ENCODE measurements around the gene GAB2.

The GAB2 gene

GRCh38 chr11:78349624-78350023, 68.0 kb downstream of the GAB2 start:
- no peaks in the 10 kb centered on the region for H3K27me3 ChIP-seq (ENCODE audit: control insufficient read depth in 1 of 2, insufficient read depth in 2 of 2, low read length in 2 of 2)
- no peak overlapping the region for H3K27ac ChIP-seq (ENCODE audit: low read depth, low read length)
- H3K9me3 ChIP-seq (ENCODE audit: control insufficient read depth in 1 of 2, low read length in 2 of 2): no peaks in the 10 kb centered on the region
- H3K36me3 ChIP-seq (ENCODE audit: control insufficient read depth in 1 of 2, insufficient read depth in 2 of 2, low read length in 2 of 2): no peaks in the 10 kb centered on the region
- peak overlapping the region in 1 of 2 donors; percentile 46 for H3K4me3 ChIP-seq (ENCODE audit: low read depth in 1 of 2, low read length in 2 of 2)
- peaks cover 29 to 42% of the 10 kb centered on the region in 2 donors for H3K4me1 ChIP-seq (ENCODE audit: control insufficient read depth in 1 of 2, insufficient read depth in 2 of 2, low read length in 2 of 2)
- peak overlapping the region in 1 of 2 donors; percentile 50 for H3K9ac ChIP-seq (ENCODE audit: low read depth in 1 of 2, low read length in 2 of 2)

GRCh38 chr11:78349114-78349513, 68.5 kb downstream of the GAB2 start:
- peaks cover 28 to 42% of the 10 kb centered on the region in 2 donors for H3K4me1 ChIP-seq (ENCODE audit: control insufficient read depth in 1 of 2, insufficient read depth in 2 of 2, low read length in 2 of 2)
- H3K9me3 ChIP-seq (ENCODE audit: control insufficient read depth in 1 of 2, low read length in 2 of 2): no peaks in the 10 kb centered on the region
- H3K27ac ChIP-seq (ENCODE audit: low read depth, low read length): no peak overlapping the region
- no peak overlapping the region for H3K4me3 ChIP-seq (ENCODE audit: low read depth in 1 of 2, low read length in 2 of 2)
- H3K27me3 ChIP-seq (ENCODE audit: control insufficient read depth in 1 of 2, insufficient read depth in 2 of 2, low read length in 2 of 2): no peaks in the 10 kb centered on the region
- H3K36me3 ChIP-seq (ENCODE audit: control insufficient read depth in 1 of 2, insufficient read depth in 2 of 2, low read length in 2 of 2): no peaks in the 10 kb centered on the region
- no peak overlapping the region for H3K9ac ChIP-seq (ENCODE audit: low read depth in 1 of 2, low read length in 2 of 2)

- Histone ChIP-seq H3K4me3 (ENCODE audit: low read depth in 1 of 2, low read length in 2 of 2) (no peak overlapping the region), H3K27me3 (ENCODE audit: control insufficient read depth in 1 of 2, insufficient read depth in 2 of 2, low read length in 2 of 2) (no peaks in the 10 kb centered on the region), H3K4me1 (ENCODE audit: control insufficient read depth in 1 of 2, insufficient read depth in 2 of 2, low read length in 2 of 2) (peaks cover 28 to 42% of the 10 kb centered on the region in 2 donors), H3K27ac (ENCODE audit: low read depth, low read length) (no peak overlapping the region), H3K36me3 (ENCODE audit: control insufficient read depth in 1 of 2, insufficient read depth in 2 of 2, low read length in 2 of 2) (no peaks in the 10 kb centered on the region), H3K9me3 (ENCODE audit: control insufficient read depth in 1 of 2, low read length in 2 of 2) (no peaks in the 10 kb centered on the region), H3K9ac (ENCODE audit: low read depth in 1 of 2, low read length in 2 of 2) (no peak overlapping the region)
Observed at GRCh38 chr11:78347956-78348355, 69.7 kb downstream of the GAB2 start.

- Histone ChIP-seq H3K36me3 (ENCODE audit: control insufficient read depth in 1 of 2, insufficient read depth in 2 of 2, low read length in 2 of 2) (no peaks in the 10 kb centered on the region), H3K27me3 (ENCODE audit: control insufficient read depth in 1 of 2, insufficient read depth in 2 of 2, low read length in 2 of 2) (no peaks in the 10 kb centered on the region), H3K4me3 (ENCODE audit: low read depth in 1 of 2, low read length in 2 of 2) (no peak overlapping the region), H3K9ac (ENCODE audit: low read depth in 1 of 2, low read length in 2 of 2) (no peak overlapping the region), H3K27ac (ENCODE audit: low read depth, low read length) (no peak overlapping the region), H3K4me1 (ENCODE audit: control insufficient read depth in 1 of 2, insufficient read depth in 2 of 2, low read length in 2 of 2) (peaks cover 28 to 36% of the 10 kb centered on the region in 2 donors), H3K9me3 (ENCODE audit: control insufficient read depth in 1 of 2, low read length in 2 of 2) (no peaks in the 10 kb centered on the region)
Observed at GRCh38 chr11:78346799-78347198, 70.8 kb downstream of the GAB2 start.

GRCh38 chr11:78345450-78345849, 72.2 kb downstream of the GAB2 start:
- no peaks in the 10 kb centered on the region for H3K9me3 ChIP-seq (ENCODE audit: control insufficient read depth in 1 of 2, low read length in 2 of 2)
- no peak overlapping the region for H3K9ac ChIP-seq (ENCODE audit: low read depth in 1 of 2, low read length in 2 of 2)
- H3K4me3 ChIP-seq (ENCODE audit: low read depth in 1 of 2, low read length in 2 of 2): no peak overlapping the region
- H3K27me3 ChIP-seq (ENCODE audit: control insufficient read depth in 1 of 2, insufficient read depth in 2 of 2, low read length in 2 of 2): no peaks in the 10 kb centered on the region
- H3K36me3 ChIP-seq (ENCODE audit: control insufficient read depth in 1 of 2, insufficient read depth in 2 of 2, low read length in 2 of 2): no peaks in the 10 kb centered on the region
- H3K27ac ChIP-seq (ENCODE audit: low read depth, low read length): no peak overlapping the region
- H3K4me1 ChIP-seq (ENCODE audit: control insufficient read depth in 1 of 2, insufficient read depth in 2 of 2, low read length in 2 of 2): peaks cover 19 to 23% of the 10 kb centered on the region in 2 donors

GRCh38 chr11:78344676-78345075, 72.9 kb downstream of the GAB2 start:
- H3K9ac ChIP-seq (ENCODE audit: low read depth in 1 of 2, low read length in 2 of 2): no peak overlapping the region
- no peaks in the 10 kb centered on the region for H3K27me3 ChIP-seq (ENCODE audit: control insufficient read depth in 1 of 2, insufficient read depth in 2 of 2, low read length in 2 of 2)
- H3K4me1 ChIP-seq (ENCODE audit: control insufficient read depth in 1 of 2, insufficient read depth in 2 of 2, low read length in 2 of 2): peaks cover 13 to 18% of the 10 kb centered on the region in 2 donors
- no peaks in the 10 kb centered on the region for H3K9me3 ChIP-seq (ENCODE audit: control insufficient read depth in 1 of 2, low read length in 2 of 2)
- no peaks in the 10 kb centered on the region for H3K36me3 ChIP-seq (ENCODE audit: control insufficient read depth in 1 of 2, insufficient read depth in 2 of 2, low read length in 2 of 2)
- H3K4me3 ChIP-seq (ENCODE audit: low read depth in 1 of 2, low read length in 2 of 2): no peak overlapping the region
- H3K27ac ChIP-seq (ENCODE audit: low read depth, low read length): no peak overlapping the region

- H3K4me1 ChIP-seq (ENCODE audit: control insufficient read depth in 1 of 2, insufficient read depth in 2 of 2, low read length in 2 of 2): peaks cover 8 to 16% of the 10 kb centered on the region in 2 donors
- H3K27me3 ChIP-seq (ENCODE audit: control insufficient read depth in 1 of 2, insufficient read depth in 2 of 2, low read length in 2 of 2): no peaks in the 10 kb centered on the region
- H3K27ac ChIP-seq (ENCODE audit: low read depth, low read length): no peak overlapping the region
- H3K9me3 ChIP-seq (ENCODE audit: control insufficient read depth in 1 of 2, low read length in 2 of 2): no peaks in the 10 kb centered on the region
- H3K9ac ChIP-seq (ENCODE audit: low read depth in 1 of 2, low read length in 2 of 2): no peak overlapping the region
- H3K36me3 ChIP-seq (ENCODE audit: control insufficient read depth in 1 of 2, insufficient read depth in 2 of 2, low read length in 2 of 2): no peaks in the 10 kb centered on the region
- no peak overlapping the region for H3K4me3 ChIP-seq (ENCODE audit: low read depth in 1 of 2, low read length in 2 of 2)
Observed at GRCh38 chr11:78344094-78344493, 73.5 kb downstream of the GAB2 start.

GRCh38 chr11:78343303-78343702, 74.3 kb downstream of the GAB2 start:
- no peaks in the 10 kb centered on the region for H3K9me3 ChIP-seq (ENCODE audit: control insufficient read depth in 1 of 2, low read length in 2 of 2)
- H3K9ac ChIP-seq (ENCODE audit: low read depth in 1 of 2, low read length in 2 of 2): no peak overlapping the region
- H3K27me3 ChIP-seq (ENCODE audit: control insufficient read depth in 1 of 2, insufficient read depth in 2 of 2, low read length in 2 of 2): no peaks in the 10 kb centered on the region
- no peak overlapping the region for H3K27ac ChIP-seq (ENCODE audit: low read depth, low read length)
- no peaks in the 10 kb centered on the region for H3K36me3 ChIP-seq (ENCODE audit: control insufficient read depth in 1 of 2, insufficient read depth in 2 of 2, low read length in 2 of 2)
- no peak overlapping the region for H3K4me3 ChIP-seq (ENCODE audit: low read depth in 1 of 2, low read length in 2 of 2)
- peaks cover under 1 to 8% of the 10 kb centered on the region in 2 donors for H3K4me1 ChIP-seq (ENCODE audit: control insufficient read depth in 1 of 2, insufficient read depth in 2 of 2, low read length in 2 of 2)

GRCh38 chr11:78341841-78342240, 75.8 kb downstream of the GAB2 start:
- H3K9ac ChIP-seq (ENCODE audit: low read depth in 1 of 2, low read length in 2 of 2): no peak overlapping the region

GRCh38 chr11:78340530-78340929, 77.1 kb downstream of the GAB2 start:
- no peaks in the 10 kb centered on the region for H3K9me3 ChIP-seq (ENCODE audit: control insufficient read depth in 1 of 2, low read length in 2 of 2)
- no peak overlapping the region for H3K27ac ChIP-seq (ENCODE audit: low read depth, low read length)
- H3K4me1 ChIP-seq (ENCODE audit: control insufficient read depth in 1 of 2, insufficient read depth in 2 of 2, low read length in 2 of 2): peaks cover 8 to 11% of the 10 kb centered on the region in 2 donors
- H3K36me3 ChIP-seq (ENCODE audit: control insufficient read depth in 1 of 2, insufficient read depth in 2 of 2, low read length in 2 of 2): no peaks in the 10 kb centered on the region
- H3K27me3 ChIP-seq (ENCODE audit: control insufficient read depth in 1 of 2, insufficient read depth in 2 of 2, low read length in 2 of 2): no peaks in the 10 kb centered on the region
- no peak overlapping the region for H3K9ac ChIP-seq (ENCODE audit: low read depth in 1 of 2, low read length in 2 of 2)
- H3K4me3 ChIP-seq (ENCODE audit: low read depth in 1 of 2, low read length in 2 of 2): no peak overlapping the region

More at GRCh38 chr11:78341841-78342240, 75.8 kb downstream of the GAB2 start:
- no peaks in the 10 kb centered on the region for H3K9me3 ChIP-seq (ENCODE audit: control insufficient read depth in 1 of 2, low read length in 2 of 2)
- H3K4me1 ChIP-seq (ENCODE audit: control insufficient read depth in 1 of 2, insufficient read depth in 2 of 2, low read length in 2 of 2): peaks cover 8% of the 10 kb centered on the region in 2 donors
- H3K27me3 ChIP-seq (ENCODE audit: control insufficient read depth in 1 of 2, insufficient read depth in 2 of 2, low read length in 2 of 2): no peaks in the 10 kb centered on the region
- no peak overlapping the region for H3K4me3 ChIP-seq (ENCODE audit: low read depth in 1 of 2, low read length in 2 of 2)
- no peak overlapping the region for H3K27ac ChIP-seq (ENCODE audit: low read depth, low read length)
- no peaks in the 10 kb centered on the region for H3K36me3 ChIP-seq (ENCODE audit: control insufficient read depth in 1 of 2, insufficient read depth in 2 of 2, low read length in 2 of 2)

DNA sequence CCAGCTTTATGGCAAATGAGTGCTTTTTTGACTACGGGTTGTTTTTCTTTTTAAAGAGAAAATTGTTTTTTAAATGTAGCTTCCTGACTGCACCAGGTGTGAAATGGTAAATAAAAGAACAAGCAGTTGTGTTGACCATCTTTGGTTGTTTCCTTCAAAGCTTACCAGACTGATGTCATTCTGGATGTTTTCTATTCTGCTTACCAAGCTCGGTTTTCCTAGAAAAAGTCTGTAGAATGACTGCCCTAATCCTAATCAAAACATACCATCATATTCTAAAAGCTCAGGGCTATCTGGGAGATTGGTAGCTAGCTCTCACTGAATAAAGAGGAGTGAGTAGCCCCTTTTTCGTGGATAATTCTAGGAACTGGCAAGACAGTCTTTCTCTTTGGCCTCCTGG, 77.7 kb downstream of the GAB2 start:
- no peak overlapping the region for H3K27ac ChIP-seq (ENCODE audit: low read depth, low read length)

More for the DNA sequence above, 77.7 kb downstream of the GAB2 start:
- H3K36me3 ChIP-seq (ENCODE audit: control insufficient read depth in 1 of 2, insufficient read depth in 2 of 2, low read length in 2 of 2): no peaks in the 10 kb centered on the region
- no peak overlapping the region for H3K9ac ChIP-seq (ENCODE audit: low read depth in 1 of 2, low read length in 2 of 2)
- peaks cover 8 to 11% of the 10 kb centered on the region in 2 donors for H3K4me1 ChIP-seq (ENCODE audit: control insufficient read depth in 1 of 2, insufficient read depth in 2 of 2, low read length in 2 of 2)
- H3K9me3 ChIP-seq (ENCODE audit: control insufficient read depth in 1 of 2, low read length in 2 of 2): no peaks in the 10 kb centered on the region
- H3K27me3 ChIP-seq (ENCODE audit: control insufficient read depth in 1 of 2, insufficient read depth in 2 of 2, low read length in 2 of 2): no peaks in the 10 kb centered on the region
- no peak overlapping the region for H3K4me3 ChIP-seq (ENCODE audit: low read depth in 1 of 2, low read length in 2 of 2)
